ENCODE data around the gene VPS37B.
"Not testable (repeated sequence)": the region's sequence is repeated elsewhere in the genome, so short reads cannot be mapped to it uniquely, and the experiment has no call there.

The VPS37B gene, protein sequence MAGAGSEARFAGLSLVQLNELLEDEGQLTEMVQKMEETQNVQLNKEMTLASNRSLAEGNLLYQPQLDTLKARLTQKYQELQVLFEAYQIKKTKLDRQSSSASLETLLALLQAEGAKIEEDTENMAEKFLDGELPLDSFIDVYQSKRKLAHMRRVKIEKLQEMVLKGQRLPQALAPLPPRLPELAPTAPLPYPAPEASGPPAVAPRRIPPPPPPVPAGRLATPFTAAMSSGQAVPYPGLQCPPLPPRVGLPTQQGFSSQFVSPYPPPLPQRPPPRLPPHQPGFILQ

DNA sequence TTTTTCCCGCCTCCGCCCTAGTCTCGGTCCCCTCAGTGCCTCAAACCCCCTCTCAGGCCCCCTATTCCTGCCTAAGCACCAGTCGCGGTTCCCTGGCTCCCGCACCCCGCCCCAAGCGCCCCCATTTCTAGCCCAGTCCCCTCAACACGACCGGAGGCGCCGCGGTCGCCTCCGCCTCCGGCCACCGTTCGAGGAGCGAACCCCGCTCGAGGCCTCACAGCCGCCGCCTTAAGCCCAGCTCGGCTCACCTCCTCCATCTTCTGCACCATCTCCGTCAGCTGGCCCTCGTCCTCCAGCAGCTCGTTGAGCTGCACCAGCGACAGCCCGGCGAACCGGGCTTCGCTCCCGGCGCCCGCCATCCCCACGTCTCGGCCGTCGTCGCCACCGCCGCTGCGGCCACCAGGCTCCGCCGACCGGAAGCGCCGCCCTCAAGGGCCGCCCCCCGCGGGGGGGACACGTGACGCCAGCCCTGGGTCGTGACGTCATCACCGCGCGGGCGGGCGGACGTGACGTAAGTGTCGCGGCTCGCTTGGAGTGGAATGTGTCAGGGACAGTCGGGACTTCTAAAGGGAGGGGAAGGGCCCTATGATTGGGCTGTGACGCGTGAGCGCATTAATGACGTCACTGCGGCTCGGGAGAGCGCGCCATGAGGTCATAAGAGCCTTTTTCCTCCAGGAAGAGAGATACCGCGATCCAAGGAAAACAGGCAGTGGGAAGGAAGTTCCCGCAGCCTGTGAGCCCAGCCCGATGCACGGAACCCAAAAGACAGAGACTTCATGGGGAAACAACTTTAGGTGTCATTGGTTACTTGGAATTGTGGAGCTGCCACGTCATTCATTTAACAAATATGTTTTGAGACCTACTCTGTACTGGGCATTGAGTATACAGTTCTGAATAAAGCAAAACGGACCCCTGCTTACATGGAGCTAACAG is at the start of gene VPS37B:
VPS37B (minus strand) TSS at position 421 of the 933 bp plus-strand sequence; CDS start at position 359, 62 bp downstream.
- peak; percentile 78 to 87 (median 84) for DNase-seq (ENCODE audit: low read depth in 2 of 3, low spot score in 2 of 3)

DNA sequence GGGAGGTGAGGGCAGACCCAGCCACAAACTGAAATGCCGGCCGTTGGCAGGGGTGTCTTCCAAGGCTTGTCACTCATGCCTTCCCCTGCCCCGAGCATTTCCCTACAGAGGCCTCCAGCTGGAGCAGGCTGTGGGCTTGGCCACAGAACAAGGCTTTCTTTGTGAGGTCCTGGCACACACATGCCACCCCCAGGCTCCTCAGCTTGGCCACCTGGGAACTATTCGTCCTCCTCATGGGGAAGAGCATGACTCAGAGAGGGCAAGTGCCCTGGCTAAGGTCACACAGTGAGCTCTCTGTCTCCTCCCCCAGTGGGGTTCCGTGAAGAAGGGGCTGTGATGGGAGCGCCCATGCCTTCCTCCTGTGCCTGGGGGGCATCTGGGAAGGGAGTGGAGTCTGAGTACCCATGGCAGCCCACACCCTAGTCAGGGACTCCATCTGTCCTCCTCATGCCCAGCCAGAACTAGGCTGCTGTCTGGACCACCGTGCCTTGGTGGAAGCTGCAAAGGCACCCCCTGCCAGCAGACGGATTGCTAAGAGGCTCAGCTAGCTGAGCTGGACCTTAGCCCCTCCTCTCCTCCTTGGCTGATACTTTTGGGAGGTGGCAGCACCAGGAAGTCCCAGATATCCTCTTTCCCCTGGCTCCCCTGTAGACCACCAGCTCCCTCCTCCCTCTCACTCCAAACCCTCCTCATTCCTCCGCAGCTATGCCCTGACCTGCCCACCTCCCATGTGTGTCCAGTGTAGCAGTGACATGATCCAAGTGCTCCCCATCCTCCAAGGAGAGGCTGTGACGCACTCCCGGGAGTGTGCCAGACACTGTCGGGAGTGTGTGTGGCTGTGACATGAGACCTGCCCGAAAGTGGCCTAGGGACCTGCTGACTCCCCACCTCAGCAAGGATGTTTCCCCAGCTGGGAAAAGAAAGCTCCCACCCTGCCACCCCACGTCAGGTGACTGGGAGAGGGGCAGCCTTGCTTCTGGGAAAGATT is 49.0 kb upstream of the VPS37B start:
- DNase-seq (ENCODE audit: low read depth in 2 of 3, low spot score in 2 of 3): no peak

DNA sequence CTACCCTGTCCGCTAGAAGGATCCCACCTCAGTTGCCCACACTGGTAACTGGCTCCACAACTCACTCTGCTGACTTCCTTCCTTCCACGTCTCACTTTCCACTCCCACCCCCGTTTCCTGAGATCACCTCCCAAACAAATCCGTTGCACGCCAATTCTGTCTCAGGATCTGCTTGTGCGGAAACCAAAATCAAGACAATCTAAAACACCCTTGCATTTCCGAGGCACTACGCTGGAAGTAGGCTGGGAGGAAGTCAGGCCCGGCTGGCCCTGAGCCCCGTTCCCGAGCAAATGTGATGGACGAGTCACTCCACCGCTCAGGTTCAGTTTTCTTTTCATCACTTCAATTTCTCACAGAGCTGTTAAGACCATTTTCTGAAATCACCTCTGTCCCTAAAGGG is 47.3 kb upstream of the VPS37B start:
- DNase-seq (ENCODE audit: low read depth in 2 of 3, low spot score in 2 of 3): no peak

DNA sequence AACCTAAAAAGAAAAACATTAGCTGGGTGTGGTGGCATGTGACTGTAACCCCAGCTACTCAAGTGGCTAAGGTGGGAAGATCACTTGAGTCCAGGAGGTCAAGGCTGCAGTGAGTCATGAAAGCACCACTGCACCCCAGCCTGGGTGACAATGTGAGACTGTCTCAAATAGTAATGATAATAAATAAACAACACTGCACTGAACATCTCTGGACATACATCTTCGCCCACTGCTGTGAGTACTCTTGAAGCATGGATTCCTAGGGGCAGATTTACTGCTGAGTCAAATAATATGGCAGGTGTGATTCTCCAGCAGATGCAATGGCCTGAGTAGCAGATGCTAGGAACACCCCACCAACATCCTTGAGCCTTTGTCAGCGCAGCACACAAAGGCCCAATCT is 46.7 kb upstream of the VPS37B start:
- DNase-seq (ENCODE audit: low read depth in 2 of 3, low spot score in 2 of 3): no peak

DNA sequence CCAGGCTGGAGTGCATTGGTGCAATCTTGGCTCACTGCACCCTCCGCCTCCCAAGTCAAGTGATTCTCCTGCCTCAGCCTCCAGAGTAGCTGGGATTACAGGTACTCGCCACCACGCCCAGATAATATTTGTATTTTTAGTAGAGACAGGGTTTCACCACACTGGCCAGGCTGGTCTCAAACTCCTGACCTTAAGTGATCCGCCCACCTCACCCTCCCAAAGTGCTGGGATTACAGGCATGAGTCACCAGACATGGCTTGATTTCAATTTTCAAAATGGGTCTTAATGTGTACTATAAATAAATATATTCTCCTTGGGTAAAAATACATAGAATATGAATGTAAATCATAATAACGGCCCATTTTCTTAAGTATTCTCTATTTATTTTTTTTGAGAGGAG is 45.4 kb upstream of the VPS37B start:
- DNase-seq (ENCODE audit: low read depth in 2 of 3, low spot score in 2 of 3): not testable (repeated sequence)

DNA sequence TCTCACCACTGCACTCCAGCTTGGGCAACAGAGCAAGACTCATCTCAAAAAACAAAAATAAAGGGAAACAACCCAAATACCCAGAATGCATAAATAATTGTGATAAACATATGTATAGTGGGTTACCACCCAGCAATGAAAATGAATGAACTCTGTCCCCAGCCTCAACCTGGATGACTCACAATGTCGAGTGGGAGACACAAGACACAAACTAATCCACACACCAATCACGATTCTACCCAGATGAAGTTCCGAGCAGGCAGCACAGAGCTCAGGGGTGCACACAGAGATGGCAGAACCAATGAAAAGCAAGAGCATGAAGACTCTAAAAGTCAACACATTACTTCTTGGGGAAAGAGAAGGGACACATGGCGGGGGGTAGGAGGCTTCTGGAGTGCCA is 43.2 kb upstream of the VPS37B start:
- DNase-seq (ENCODE audit: low read depth in 2 of 3, low spot score in 2 of 3): no peak

DNA sequence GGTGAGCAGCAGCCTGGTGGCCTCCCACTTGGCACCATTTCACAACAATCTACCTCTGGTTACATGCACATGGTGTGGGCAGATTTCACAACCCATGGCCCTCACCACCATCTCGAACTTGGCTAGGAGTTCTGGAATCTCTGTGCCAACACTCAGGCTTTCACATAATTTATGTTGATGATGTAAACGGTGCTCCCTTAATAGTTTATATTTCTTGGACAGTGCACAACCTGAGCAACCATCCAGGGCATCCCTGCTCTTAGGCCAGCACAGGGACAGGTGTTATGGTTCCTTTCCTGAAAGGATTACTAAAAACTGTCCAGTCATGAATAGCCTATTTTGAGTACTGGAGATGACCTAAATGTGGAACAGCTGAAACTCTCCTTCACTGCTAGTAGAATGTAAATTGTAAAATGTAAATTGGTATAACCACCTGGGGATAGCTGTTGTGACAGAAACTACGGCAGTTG is 41.7 kb upstream of the VPS37B start:
- no peak for DNase-seq (ENCODE audit: low read depth in 2 of 3, low spot score in 2 of 3)

DNA sequence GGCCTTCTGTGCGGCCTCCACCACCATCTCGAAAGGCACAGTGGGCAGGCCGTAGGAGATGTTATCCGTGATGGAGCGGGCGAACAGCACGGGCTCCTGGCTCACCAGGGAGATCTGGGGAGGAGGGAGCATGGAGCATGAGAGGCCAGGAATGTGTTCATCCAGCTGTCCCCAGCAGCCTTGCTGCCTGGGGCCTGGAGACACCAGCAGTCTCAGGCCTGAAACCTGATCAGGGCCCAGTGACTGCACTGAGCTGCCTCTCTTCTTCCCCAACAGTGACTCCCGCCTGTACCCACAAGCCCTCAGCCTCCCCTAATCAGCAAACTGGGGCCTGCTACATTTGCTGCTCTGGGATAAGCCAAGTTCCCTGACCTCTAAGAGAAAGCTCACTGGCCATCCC is 39.4 kb upstream of the VPS37B start:
- no peak for DNase-seq (ENCODE audit: low read depth in 2 of 3, low spot score in 2 of 3)

DNA sequence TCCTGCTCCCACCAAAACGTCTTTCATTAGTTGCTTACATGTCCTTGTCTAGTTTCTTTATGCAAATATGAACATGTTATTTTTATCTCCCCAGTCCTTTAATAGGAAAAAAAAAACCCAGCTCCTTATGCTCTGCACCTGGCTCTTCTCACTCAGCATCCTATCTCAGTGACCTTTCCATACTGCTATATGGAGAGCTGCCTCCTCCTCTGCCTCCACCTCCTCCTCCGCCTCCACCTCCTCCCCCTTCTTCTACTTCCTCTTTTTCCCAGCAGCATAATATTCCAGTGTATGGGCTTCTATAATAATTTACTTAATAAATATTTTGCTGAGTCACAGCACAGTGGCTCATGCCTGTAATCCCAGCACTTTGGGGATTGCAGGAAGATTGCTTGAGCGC is 38.8 kb upstream of the VPS37B start:
- DNase-seq (ENCODE audit: low read depth in 2 of 3, low spot score in 2 of 3): no peak

DNA sequence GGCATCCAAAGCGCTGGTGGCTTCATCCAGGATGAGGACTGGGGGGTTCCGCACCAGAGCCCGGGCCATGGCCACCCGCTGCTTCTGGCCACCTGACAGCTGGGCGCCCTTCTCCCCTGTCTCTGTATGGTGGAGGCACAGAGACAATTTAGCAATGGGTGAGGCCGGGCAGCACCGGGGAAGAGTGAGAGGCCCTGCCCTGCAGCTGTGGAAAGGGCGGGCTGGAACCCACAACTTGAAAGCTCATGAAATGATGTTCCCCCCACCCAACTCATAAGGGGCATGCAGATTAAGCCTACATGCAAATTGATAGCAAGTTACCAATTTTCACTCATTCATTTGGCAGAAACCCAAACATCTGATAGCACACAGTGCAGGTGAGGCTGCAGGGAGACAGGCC is 36.3 kb upstream of the VPS37B start:
- no peak for DNase-seq (ENCODE audit: low read depth in 2 of 3, low spot score in 2 of 3)

DNA sequence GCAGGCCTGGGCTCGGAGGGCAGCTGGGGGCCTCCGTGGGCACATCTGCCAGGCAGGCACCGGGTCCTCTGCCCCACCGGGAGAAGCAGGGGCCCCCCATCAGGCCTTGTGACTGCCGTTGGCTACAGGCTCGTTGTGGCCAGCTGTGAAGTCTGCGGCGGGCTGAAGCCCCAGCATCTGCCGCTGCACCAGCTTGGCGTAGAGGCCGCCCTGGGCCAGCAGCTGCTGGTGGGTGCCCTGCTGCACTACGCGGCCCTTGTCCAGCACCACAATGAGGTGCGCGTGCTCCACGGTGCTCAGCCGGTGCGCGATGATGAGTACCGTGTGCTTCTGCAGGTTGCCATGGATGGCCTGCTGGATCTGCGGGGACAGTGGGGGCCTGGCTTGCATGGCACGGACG is 33.9 kb upstream of the VPS37B start:
- no peak for DNase-seq (ENCODE audit: low read depth in 2 of 3, low spot score in 2 of 3)

DNA sequence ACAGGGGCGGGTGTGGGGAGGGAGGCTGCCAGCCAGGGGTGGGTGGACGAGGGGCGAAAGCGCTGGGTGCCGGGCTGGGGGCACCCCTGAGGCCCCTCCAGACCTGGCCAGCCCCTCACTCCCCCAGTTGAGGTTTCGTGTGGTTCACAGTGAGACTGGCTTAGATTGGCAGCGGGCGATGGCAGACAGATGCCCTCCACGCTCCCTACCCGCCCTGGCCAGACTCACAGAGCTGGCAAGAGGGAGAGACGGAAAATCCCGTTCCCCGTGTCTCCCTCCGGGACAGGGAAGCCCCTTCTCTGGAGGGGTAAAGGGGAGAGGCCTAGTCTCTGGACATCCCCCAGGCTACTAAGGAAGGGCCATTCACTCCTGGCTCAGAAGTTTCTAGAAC is 33.2 kb upstream of the VPS37B start:
- no peak for DNase-seq (ENCODE audit: low read depth in 2 of 3, low spot score in 2 of 3)

DNA sequence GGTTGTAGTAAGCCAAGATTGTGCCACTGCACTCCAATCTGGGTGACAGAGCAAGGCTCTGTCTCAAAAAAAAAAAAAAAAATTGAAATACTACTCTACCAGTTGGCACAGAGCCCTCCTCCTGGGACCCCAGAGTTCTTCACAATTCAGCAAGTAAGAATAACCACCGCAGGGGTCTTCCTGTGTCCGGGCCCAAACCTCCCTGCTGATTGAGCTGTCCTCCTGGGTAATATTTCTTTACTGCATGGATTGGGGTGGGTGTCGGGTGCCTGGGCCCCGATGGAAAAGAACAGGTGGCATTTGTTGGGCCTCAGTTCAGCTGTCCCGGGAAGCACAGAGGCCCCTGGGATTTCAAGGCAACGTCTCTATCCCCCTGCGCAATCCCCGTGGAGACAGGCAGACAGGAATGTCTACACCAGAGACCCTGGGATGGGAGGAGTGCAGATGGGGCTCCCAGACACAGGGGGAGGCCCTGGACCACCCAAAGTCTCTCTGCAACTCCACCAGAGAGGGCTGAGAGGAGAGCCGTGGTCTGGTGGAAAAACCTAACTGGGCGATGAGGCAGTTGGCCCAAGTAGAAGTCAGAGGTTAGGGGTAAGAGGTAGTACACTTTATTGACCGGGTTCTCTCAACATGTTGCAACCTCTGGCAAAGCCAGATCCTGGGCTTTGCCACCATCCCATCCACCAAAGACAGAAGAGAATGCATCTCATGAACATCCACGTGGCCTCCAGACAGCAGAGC is 32.7 kb upstream of the VPS37B start:
- DNase-seq (ENCODE audit: low read depth in 2 of 3, low spot score in 2 of 3): no peak

DNA sequence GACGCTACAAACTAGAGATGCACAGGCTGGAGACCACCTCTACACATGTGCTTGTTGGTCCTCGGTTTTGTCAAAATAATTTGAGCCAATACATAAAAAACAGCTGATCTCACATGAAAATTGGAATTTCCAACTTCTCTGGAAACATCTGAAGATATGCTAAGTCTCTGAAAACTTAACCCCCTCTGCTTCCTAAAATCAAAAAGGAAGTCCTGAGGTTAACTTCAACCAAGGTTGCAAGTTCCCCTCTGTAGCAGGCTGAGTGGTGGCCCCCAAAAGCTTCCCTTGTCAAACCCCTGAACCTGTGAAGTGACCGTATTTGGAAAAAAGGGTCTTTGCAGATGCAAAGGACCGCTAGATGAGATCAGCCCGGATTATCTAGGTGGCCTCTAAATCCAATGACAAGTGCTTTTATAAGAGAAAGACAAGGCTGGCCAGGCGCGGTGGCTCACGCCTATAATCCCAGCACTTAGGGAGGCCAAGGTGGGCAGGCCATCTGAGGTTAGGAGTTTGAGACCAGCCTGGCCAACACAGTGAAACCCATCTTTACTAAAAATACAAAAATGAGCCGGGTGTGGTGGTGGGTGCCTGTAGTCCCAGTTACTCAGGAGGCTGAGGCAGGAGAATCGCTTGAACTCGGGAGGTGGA is 32.0 kb upstream of the VPS37B start:
- DNase-seq (ENCODE audit: low read depth in 2 of 3, low spot score in 2 of 3): no peak

DNA sequence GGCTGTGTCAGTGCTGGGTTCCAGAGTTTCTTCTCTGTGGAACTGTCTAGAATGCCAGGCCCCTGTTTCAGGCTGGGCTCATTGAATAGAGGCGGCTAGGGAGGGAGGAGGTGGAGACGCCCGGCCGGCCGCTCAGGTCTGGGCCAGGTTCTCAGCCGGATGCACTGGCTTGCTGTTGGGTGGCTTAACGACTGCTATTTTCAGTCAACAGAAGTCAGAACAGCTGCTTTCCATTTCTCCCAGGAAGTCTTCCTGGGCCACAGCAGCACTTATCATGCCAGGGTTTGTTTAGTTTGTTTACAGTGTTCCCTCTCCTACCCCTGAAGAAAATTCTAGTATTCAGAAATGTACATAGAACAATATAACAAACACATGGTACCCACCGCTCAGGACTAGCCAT is 26.0 kb upstream of the VPS37B start:
- DNase-seq (ENCODE audit: low read depth in 2 of 3, low spot score in 2 of 3): no peak

DNA sequence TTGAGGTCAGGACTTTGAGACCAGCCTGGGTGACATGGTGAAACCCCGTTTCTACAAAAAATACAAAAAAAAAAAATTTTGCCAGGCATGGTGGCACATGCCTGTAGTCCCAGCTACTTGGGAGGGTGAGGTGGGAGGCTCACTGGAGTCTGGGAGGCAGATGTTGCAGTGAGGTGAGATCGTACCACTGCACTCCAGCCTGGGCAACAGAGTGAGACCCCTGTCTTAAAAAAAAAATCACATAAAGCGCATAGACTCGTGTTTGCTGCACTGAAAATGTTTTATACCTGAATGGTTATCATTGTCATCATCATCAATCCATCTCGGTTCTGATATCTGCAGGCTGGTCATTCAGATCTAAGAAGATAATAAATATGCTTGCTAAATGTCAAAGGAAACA is 24.8 kb upstream of the VPS37B start:
- DNase-seq (ENCODE audit: low read depth in 2 of 3, low spot score in 2 of 3): no peak

DNA sequence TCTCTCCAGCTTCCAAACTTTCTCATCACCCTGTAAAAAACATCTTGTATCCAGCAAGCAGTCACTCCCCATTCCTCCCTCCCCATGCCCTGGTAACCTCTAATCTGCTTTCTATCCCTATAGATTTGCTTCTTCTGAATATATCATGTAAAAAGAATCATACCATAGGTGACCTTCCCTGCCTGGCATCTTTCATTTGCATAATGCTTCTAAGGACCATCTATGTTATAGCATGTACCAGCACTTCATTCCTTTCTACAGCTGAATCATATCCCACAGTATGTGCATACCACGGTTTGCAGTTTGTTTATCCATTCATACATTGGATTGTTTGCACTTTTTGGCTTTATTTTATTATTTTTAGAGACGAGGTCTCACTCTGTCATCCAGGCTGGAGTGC is 22.9 kb upstream of the VPS37B start:
- no peak for DNase-seq (ENCODE audit: low read depth in 2 of 3, low spot score in 2 of 3)

DNA sequence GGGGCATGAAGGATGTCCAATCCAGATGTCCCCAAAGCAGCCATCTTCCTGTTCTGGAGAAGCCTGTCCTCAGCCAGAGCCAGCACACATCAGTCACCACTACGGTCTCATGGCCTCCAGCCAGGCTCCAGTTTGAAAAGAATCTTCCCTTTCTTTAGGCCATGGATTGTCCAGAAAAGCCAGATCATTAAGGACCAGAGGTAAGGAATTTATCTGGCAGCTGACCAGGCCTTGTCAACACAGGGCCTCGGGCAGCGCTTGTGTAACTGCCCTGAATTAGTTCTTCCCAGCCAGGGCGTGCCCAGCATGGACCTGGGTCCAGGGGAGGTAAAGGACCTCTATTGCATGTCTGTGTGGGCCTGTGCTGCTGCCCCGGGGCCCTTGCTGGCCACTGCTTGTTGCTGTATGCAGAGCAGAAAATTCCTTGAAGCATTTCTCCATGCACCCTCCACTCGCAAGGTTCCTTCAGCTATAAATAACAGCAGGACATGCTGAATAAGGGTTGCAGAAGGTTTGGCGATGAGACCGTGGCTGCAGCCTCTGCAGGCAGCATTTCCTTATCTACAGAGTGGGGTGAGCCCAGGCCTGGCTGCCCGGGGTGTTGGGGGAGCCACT is 21.7 kb upstream of the VPS37B start:
- DNase-seq (ENCODE audit: low read depth in 2 of 3, low spot score in 2 of 3): no peak

DNA sequence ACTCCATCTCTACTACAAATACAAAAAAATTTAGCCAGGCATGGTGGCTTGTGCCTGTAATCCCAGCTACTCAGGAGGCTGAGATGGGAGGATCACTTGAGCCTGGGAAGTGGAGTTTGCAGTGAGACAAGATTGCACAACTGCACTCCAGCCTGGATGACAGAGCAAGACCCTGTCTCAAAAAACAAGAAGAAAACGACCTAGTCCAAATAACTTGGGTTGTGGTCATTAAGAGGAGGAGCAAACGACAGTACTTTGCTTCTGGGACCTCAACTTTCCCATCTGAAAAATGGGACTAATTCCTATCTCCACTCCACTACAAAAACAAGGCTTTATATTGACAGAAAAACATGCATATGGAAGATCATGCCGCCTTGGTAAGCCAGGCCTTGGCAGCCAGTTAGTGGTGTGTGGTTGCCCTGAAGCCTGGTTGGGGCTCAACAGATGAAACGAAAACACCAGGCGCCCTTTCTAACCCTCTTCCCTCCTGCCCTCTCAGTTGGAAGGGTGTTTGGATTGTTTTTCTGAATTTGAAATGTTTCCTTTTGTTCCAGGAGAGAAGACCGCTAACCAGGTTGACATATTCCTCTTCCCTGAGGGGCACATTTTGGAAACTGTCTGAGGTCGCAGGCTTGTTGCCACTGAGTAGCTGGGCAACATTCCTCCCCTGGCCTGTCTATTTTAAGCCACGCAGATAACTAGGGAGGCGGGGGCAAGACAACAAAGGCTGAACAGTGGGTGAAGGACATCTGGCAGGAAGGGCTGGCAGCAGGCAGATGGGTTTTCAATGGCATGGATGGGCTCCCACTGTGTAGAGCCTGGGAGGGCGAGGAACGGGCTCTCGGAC is 13.7 kb upstream of the VPS37B start:
- DNase-seq (ENCODE audit: low read depth in 2 of 3, low spot score in 2 of 3): no peak

Measured in activated CD8-positive, alpha-beta memory T cell treated with anti-CD3 and anti-CD28 coated beads for 48 hours (primary cell).